ENCODE measurements around the gene NHERF1. TPM values are rescaled to one million over a fixed set of nuclear protein-coding genes. Genes with fewer than 3 reads are reported as not detected.

The NHERF1 gene
- 16.0 TPM for total RNA-seq
- long read RNA-seq, transcript SLC9A3R1-201 (6 exons, 1,969 nt): major isoform, 9 of 14 reads
- long read RNA-seq, partial matches to known transcripts: 0 of 14 reads
- long read RNA-seq, other reads (novel, unspliced or antisense): 5 of 14 reads

GRCh38 chr17:74748529-74749278 is at the start of gene NHERF1:
Gene NHERF1 (plus strand): TSS chr17:74748628. CDS start chr17:74748847, 219 bp downstream.
- DNase-seq (peak; percentile 98), ATAC-seq (peak; percentile 96)
- intact Hi-C loops (cut with micrococcal nuclease): no loop called here

- ATAC-seq (no peak), DNase-seq (no peak)
- intact Hi-C loops (cut with micrococcal nuclease): no loop called here
These were observed 49.2 kb upstream of the NHERF1 start for GRCh38 chr17:74699236-74699635.

- intact Hi-C loops (cut with micrococcal nuclease): no loop called here
- ATAC-seq: no peak
- no peak for DNase-seq
These were observed 46.1 kb upstream of the NHERF1 start for GRCh38 chr17:74702116-74702871.

- ATAC-seq (no peak), DNase-seq (no peak)
- intact Hi-C loops (cut with micrococcal nuclease): no loop called here
These were observed 45.1 kb upstream of the NHERF1 start for GRCh38 chr17:74703311-74703710.

GRCh38 chr17:74704544-74704943 is 43.9 kb upstream of the NHERF1 start:
- intact Hi-C loops (cut with micrococcal nuclease): no loop called here
- DNase-seq: no peak
- no peak for ATAC-seq

- no peak for ATAC-seq
- intact Hi-C loops (cut with micrococcal nuclease): no loop called here
- no peak for DNase-seq
These were observed 37.2 kb upstream of the NHERF1 start for GRCh38 chr17:74711058-74711824.

GRCh38 chr17:74712301-74712700 is 36.1 kb upstream of the NHERF1 start:
- intact Hi-C loops (cut with micrococcal nuclease): no loop called here
- ATAC-seq: no peak

GRCh38 chr17:74712756-74713155 is 35.7 kb upstream of the NHERF1 start, which contains the start of gene CD300LF:
Gene CD300LF (minus strand): TSS chr17:74712923. CDS start chr17:74712866, 57 bp downstream.
- intact Hi-C loops (cut with micrococcal nuclease): no loop called here
- peak; percentile 41 for DNase-seq
- ATAC-seq: peak; percentile 64

More at GRCh38 chr17:74712301-74712700, 36.1 kb upstream of the NHERF1 start:
- no peak for DNase-seq

GRCh38 chr17:74713171-74713755 is 35.2 kb upstream of the NHERF1 start:
- intact Hi-C loops (cut with micrococcal nuclease): no loop called here
- DNase-seq: no peak
- no peak for ATAC-seq

- intact Hi-C loops (cut with micrococcal nuclease): no loop called here
These were observed 33.3 kb upstream of the NHERF1 start for GRCh38 chr17:74715144-74715543.

GRCh38 chr17:74720506-74720905 is 27.9 kb upstream of the NHERF1 start:
- DNase-seq: no peak
- ATAC-seq: no peak
- intact Hi-C loops (cut with micrococcal nuclease): no loop called here

More at GRCh38 chr17:74715144-74715543, 33.3 kb upstream of the NHERF1 start:
- no peak for DNase-seq
- no peak for ATAC-seq

GRCh38 chr17:74722782-74723181 is 25.6 kb upstream of the NHERF1 start:
- no peak for ATAC-seq
- intact Hi-C loops (cut with micrococcal nuclease): no loop called here
- no peak for DNase-seq

GRCh38 chr17:74723891-74724290 is 24.5 kb upstream of the NHERF1 start:
- intact Hi-C loops (cut with micrococcal nuclease): no loop called here

GRCh38 chr17:74725111-74725510 is 23.3 kb upstream of the NHERF1 start:
- DNase-seq (no peak), ATAC-seq (no peak)
- intact Hi-C loops (cut with micrococcal nuclease): no loop called here

More at GRCh38 chr17:74723891-74724290, 24.5 kb upstream of the NHERF1 start:
- DNase-seq (no peak), ATAC-seq (no peak)

GRCh38 chr17:74728033-74728701 is 20.3 kb upstream of the NHERF1 start:
- intact Hi-C loops (cut with micrococcal nuclease): no loop called here
- no peak for ATAC-seq
- no peak for DNase-seq

- no peak for ATAC-seq
- intact Hi-C loops (cut with micrococcal nuclease): no loop called here
- no peak for DNase-seq
These were observed 19.7 kb upstream of the NHERF1 start for GRCh38 chr17:74728702-74729075.

GRCh38 chr17:74729368-74729767 is 19.1 kb upstream of the NHERF1 start:
- ATAC-seq (no peak), DNase-seq (no peak)
- intact Hi-C loops (cut with micrococcal nuclease): no loop called here

- intact Hi-C loops (cut with micrococcal nuclease): no loop called here
- ATAC-seq: no peak
- DNase-seq: no peak
These were observed 18.6 kb upstream of the NHERF1 start for GRCh38 chr17:74729866-74730265.
